GM12878 (cell line): ENCODE data around the gene EDNRB. TPM values are rescaled to one million over a fixed set of nuclear protein-coding genes. Genes with fewer than 3 reads are reported as not detected.
A peak's percentile ranks its signal among the peaks of the same experiment; 100 is the strongest.
"Not testable (repeated sequence)": the region's sequence is repeated elsewhere in the genome, so short reads cannot be mapped to it uniquely, and the experiment has no call there.

ENCODE experiments used
- ATAC-seq: fragments of 200-7000 bp; cut with Tn5 transposase; 3 replicates; pipeline ENCODE4 v1.9.1; 2020; ENCODE audit warnings: mild to moderate bottlenecking, moderate library complexity
- BruUV-seq: library from RNA; stranded (reverse); fragments of 400-500 nt; replicated peaks from 2 replicates; lab custom pipeline; 2021; lab: Mats Ljungman, UMichigan
- CTCF ChIA-PET: fragments of 300-600 bp; sonication (Branson Sonifier 250); formaldehyde crosslinking; extraction: SDS; loops from one replicate; lab custom pipeline; 2021; ENCODE audit warnings: inconsistent platforms; lab: Yijun Ruan, JAX
- POLR2A ChIA-PET: fragments of 350-600 bp; formaldehyde crosslinking; extraction: SDS; loops from one replicate; lab custom pipeline; 2021; ENCODE audit warnings: inconsistent platforms; lab: Charles Lee
- RAD21 ChIA-PET: fragments of 300-600 bp; sonication (Branson Sonifier 250); formaldehyde crosslinking; loops from one replicate; lab custom pipeline; 2023; ENCODE audit warnings: antibody characterized with exemption; ENCODE audit not compliant: unreplicated experiment; lab: Charles Lee
- SMC1A ChIA-PET: fragments of 300-600 bp; sonication (Branson Sonifier 250); formaldehyde crosslinking; loops from one replicate; lab custom pipeline; 2023; ENCODE audit not compliant: unreplicated experiment, uncharacterized antibody; lab: Charles Lee
- DNase-seq: peaks from one replicate; pipeline ENCODE4 v3.0.0-alpha.2; 2011; ENCODE audit warnings: low read depth, low spot score
- FAIRE-seq: peaks from 3 replicates; lab custom pipeline; 2011; peaks lifted over from hg19 to GRCh38; lab: Jason Lieb, UNC
- H2AFZ ChIP-seq: 2 replicates; pipeline ENCODE4 v1.6.0; 2011; ENCODE audit warnings: low read depth, low read length, control low read depth; ENCODE audit not compliant: control insufficient read depth
- H3K27ac ChIP-seq: 2 replicates; pipeline ENCODE4 v1.5.1; 2011; ENCODE audit warnings: control low read depth; ENCODE audit not compliant: control insufficient read depth, insufficient read depth
- H3K27me3 ChIP-seq, 2 experiments: replicated peaks in 1 of 2; 2 replicates each; pipeline versions ENCODE4 v1.6.0 to v1.6.1; 2011; ENCODE audit warnings: low read length in 1 of 2; ENCODE audit not compliant: control insufficient read depth in 2 of 2, insufficient read depth in 2 of 2
- H3K36me3 ChIP-seq, 2 experiments: 2 replicates each; pipeline ENCODE4 v1.5.1; 2011; ENCODE audit warnings: low read length in 1 of 2; ENCODE audit not compliant: control insufficient read depth in 2 of 2, insufficient read depth in 2 of 2
- H3K4me1 ChIP-seq: 2 replicates; pipeline ENCODE4 v1.6.1; 2011; ENCODE audit warnings: mild to moderate bottlenecking, low read length, moderate library complexity, mixed read lengths; ENCODE audit not compliant: control insufficient read depth, insufficient read depth
- H3K4me2 ChIP-seq: 2 replicates; pipeline ENCODE4 v1.6.0; 2011; ENCODE audit warnings: control low read depth; ENCODE audit not compliant: control insufficient read depth, insufficient read depth
- H3K4me3 ChIP-seq: fragments of 200-600 bp; sonication (generic); 2 replicates; pipeline ENCODE4 v1.5.1; 2016
- H3K79me2 ChIP-seq: 2 replicates; pipeline ENCODE4 v1.6.0; 2011; ENCODE audit warnings: low read length; ENCODE audit not compliant: control insufficient read depth, insufficient read depth
- H3K9ac ChIP-seq: 2 replicates; pipeline ENCODE4 v1.8.0; 2011; ENCODE audit warnings: low read length, control low read depth, mixed read lengths; ENCODE audit not compliant: control insufficient read depth, insufficient read depth
- H3K9me3 ChIP-seq: replicated peaks from 3 replicates; pipeline ENCODE4 v1.5.1; 2011; ENCODE audit warnings: mild to moderate bottlenecking, low read length; ENCODE audit not compliant: control insufficient read depth, insufficient read depth
- H4K20me1 ChIP-seq: 2 replicates; pipeline ENCODE4 v1.6.0; 2011; ENCODE audit not compliant: control insufficient read depth, insufficient read depth
- BACH1 ChIP-seq: fragments of 450-650 bp; IDR thresholded peaks from 2 replicates; pipeline ENCODE4 v1.6.1; 2017; ENCODE audit warnings: mild to moderate bottlenecking, borderline replicate concordance
- CEBPB ChIP-seq, 2 experiments: fragments of 150-350 bp in 1 of 2; IDR thresholded peaks; 2 replicates each; pipeline ENCODE4 v1.6.1; 2012 to 2014; ENCODE audit warnings: low read depth in 2 of 2, low read length in 2 of 2, borderline replicate concordance in 1 of 2, inconsistent platforms in 1 of 2
- CREM ChIP-seq: IDR thresholded peaks from 2 replicates; pipeline ENCODE4 v1.6.1; 2014; ENCODE audit warnings: antibody characterized with exemption, low read depth
- EP300 ChIP-seq, 2 experiments: fragments of 150-350 bp in 1 of 2; IDR thresholded peaks; 2 replicates each; pipeline ENCODE4 v1.6.1; 2011 to 2012; ENCODE audit warnings: low read depth in 2 of 2, low read length in 2 of 2, borderline replicate concordance in 1 of 2, improper control_type of control experiment in 1 of 2, inconsistent platforms in 1 of 2; ENCODE audit not compliant: control insufficient read depth in 1 of 2
- HDGF ChIP-seq: fragments of 450-650 bp; IDR thresholded peaks from 2 replicates; pipeline ENCODE4 v1.6.1; 2016; ENCODE audit warnings: antibody characterized with exemption
- LARP7 ChIP-seq: fragments of 450-650 bp; IDR thresholded peaks from 2 replicates; pipeline ENCODE4 v1.6.1; 2017; ENCODE audit warnings: mild to moderate bottlenecking
- RBBP5 ChIP-seq: fragments of 200-600 bp; sonication (generic); conservative IDR thresholded peaks from 2 replicates; pipeline ENCODE4 v1.6.1; 2016
- RFX5 ChIP-seq: IDR thresholded peaks from 2 replicates; pipeline ENCODE4 v1.6.1; 2011; ENCODE audit warnings: low read depth, low read length, improper control_type of control experiment
- SMAD1 ChIP-seq: fragments of 450-650 bp; IDR thresholded peaks from 2 replicates; pipeline ENCODE4 v1.6.1; 2018; ENCODE audit warnings: mild to moderate bottlenecking, low read depth; ENCODE audit not compliant: partially characterized antibody
- ZNF384 ChIP-seq: IDR thresholded peaks from 2 replicates; pipeline ENCODE4 v1.6.1; 2012; ENCODE audit warnings: low read depth, mild to moderate bottlenecking, low read length, improper control_type of control experiment, borderline replicate concordance
- WGBS: methylation state at CpG from one replicate; pipeline ENCODE4 v1.1.6; 2016; ENCODE audit warnings: low lambda C conversion rate; ENCODE audit not compliant: insufficient replicate concordance, insufficient coverage; ENCODE audit errors: missing lambda C conversion rate; 5-methylcytosine and 5-hydroxymethylcytosine counted together
- in situ Hi-C: fragments of 300-500 bp; cut with MboI; formaldehyde crosslinking; loops from 9 replicates; pipeline ENCODE4 v1.14.3; 2018; ENCODE audit warnings: mixed read lengths
- intact Hi-C: fragments of 100-400 bp; cut with micrococcal nuclease; formaldehyde crosslinking; loops from one replicate; pipeline ENCODE4 v1.14.2; 2022; ENCODE audit not compliant: unreplicated experiment
- polyA plus RNA-seq, 11 experiments: library from polyadenylated mRNA; depleted of rRNA in 4 of 11; unstranded in 6 of 11; stranded (reverse) in 5 of 11; fragments of >200 nt; fragmentation: Nextera tagmentation in 4 of 11; fragmentation: Illumina TruSeq in 1 of 11; extraction: Ambion mirVana in 4 of 11; extraction: Trizol in 1 of 11; gene quantifications; 1 replicate in 1 of 11; 2 replicates in 10 of 11; pipeline versions ENCODE4 v1.2.1 to v1.2.3, GENCODE V29; 2011 to 2016; ENCODE audit warnings: inconsistent platforms in 2 of 11, missing spikeins in 2 of 11, low read depth in 1 of 11
- total RNA-seq, 4 experiments: library from RNA; depleted of rRNA in 3 of 4; stranded (reverse); fragments of >200 nt in 3 of 4; fragmentation: Illumina TruSeq in 1 of 4; extraction: Trizol in 1 of 4; gene quantifications; 2 replicates each; pipeline versions ENCODE4 v1.2.1 to v1.2.3, GENCODE V29; 2013 to 2021
- TF ChIP-seq, protein P1 (sequence below): fragments of 450-650 bp; formaldehyde crosslinking; IDR thresholded peaks from 2 replicates; pipeline ENCODE4 v1.5.0; 2022; ENCODE audit warnings: mild to moderate bottlenecking, missing genetic modification characterization
- TF ChIP-seq, protein P2 (sequence below): IDR thresholded peaks from 2 replicates; pipeline ENCODE4 v1.6.1; 2012; ENCODE audit warnings: low read depth, low read length, improper control_type of control experiment
- TF ChIP-seq, protein P3 (sequence below): fragments of 450-650 bp; IDR thresholded peaks from 2 replicates; pipeline ENCODE4 v1.6.1; 2014; ENCODE audit warnings: mild to moderate bottlenecking

The EDNRB gene
- total and polyA plus RNA-seq, 10 of the 15 experiments (the other 5 are each of a cell fraction or from before 2014, with no cell fraction given): not detected

DNA sequence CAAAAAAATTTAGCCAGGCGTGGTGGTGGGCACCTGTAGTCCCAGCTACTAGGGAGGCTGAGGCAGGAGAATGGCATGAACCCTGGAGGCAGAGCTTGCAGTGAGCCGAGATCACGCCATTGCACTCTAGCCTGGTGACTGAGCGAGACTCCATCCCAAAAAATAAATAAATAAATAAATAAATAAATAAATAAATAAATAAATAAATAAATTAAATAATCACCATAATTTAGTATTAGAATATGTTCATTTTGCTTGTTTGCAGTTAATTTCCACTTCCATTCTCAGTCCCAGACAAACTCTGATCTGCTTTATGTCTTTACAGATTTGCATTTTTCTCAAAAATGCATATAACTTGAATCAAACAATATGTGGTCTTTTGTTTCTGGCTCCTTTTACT, 70.6 kb downstream of the EDNRB start:
- H3K4me2 ChIP-seq, CTCF ChIA-PET, H3K4me1 ChIP-seq, intact Hi-C loops, DNase-seq, H3K9me3 ChIP-seq, H3K36me3 ChIP-seq, H3K79me2 ChIP-seq, RAD21 ChIA-PET, H3K27me3 ChIP-seq, H2AFZ ChIP-seq, ATAC-seq, H3K9ac ChIP-seq, H4K20me1 ChIP-seq, POLR2A ChIA-PET, BruUV-seq, FAIRE-seq, in situ Hi-C loops, H3K4me3 ChIP-seq, H3K27ac ChIP-seq, SMC1A ChIA-PET: not testable (repeated sequence)
- 48% methylated on average over 4 of the region's 4 CpGs for WGBS

DNA sequence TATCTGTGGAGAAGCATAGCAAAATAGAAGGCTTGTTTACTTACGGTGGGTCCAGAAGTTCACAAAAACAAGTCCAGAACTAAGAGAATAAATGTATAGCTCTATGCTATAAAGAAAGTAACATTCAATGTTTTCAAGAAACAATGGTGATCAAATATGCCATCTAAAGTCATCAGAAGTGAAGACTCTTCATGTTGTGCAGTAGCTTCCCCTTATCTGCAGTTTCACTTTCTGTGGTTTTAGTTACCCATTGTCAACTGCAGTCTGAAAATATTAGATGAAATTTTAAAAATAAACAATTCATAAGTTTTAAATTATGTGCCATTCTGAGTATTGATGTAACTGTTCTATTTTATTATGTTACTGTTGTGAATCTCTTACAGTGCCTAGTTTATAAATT, 72.5 kb downstream of the EDNRB start:
- RAD21 ChIA-PET: interaction anchor here (1.6 kb wide), 1 partner anchor 275 kb away, joined by 5 read pairs; no protein-coding TSS in a partner anchor
- in situ Hi-C loops: no loop called here
- H3K27ac ChIP-seq: no peak overlapping the region
- POLR2A ChIA-PET: no interaction called here
- ATAC-seq (peak; percentile 80), FAIRE-seq (no peak), DNase-seq (no peak)
- H2AFZ ChIP-seq: no peak overlapping the region
- no peaks in the 10 kb centered on the region for H3K4me1 ChIP-seq
- 32% methylated on average over 1 of the region's 1 CpG for WGBS
- CTCF ChIA-PET: interaction anchor here (1.2 to 2.4 kb wide), 5 partner anchors 10 to 276 kb away, joined by 3 to 8 read pairs (median 3); no protein-coding TSS in a partner anchor
- H3K36me3 ChIP-seq: no peaks in the 10 kb centered on the region
- H4K20me1 ChIP-seq: no peaks in the 10 kb centered on the region
- no peaks in the 10 kb centered on the region for H3K9me3 ChIP-seq
- H3K79me2 ChIP-seq: no peaks in the 10 kb centered on the region
- no TSS peak for BruUV-seq
- no peak overlapping the region for H3K4me3 ChIP-seq
- H3K27me3 ChIP-seq: no peaks in the 10 kb centered on the region
- SMC1A ChIA-PET: interaction anchor here (0.6 to 1.4 kb wide), 6 partner anchors 10 to 70 kb away, joined by 3 to 4 read pairs (median 3); no protein-coding TSS in a partner anchor
- intact Hi-C loops: no loop called here
- H3K4me2 ChIP-seq: no peak overlapping the region
- no peak overlapping the region for H3K9ac ChIP-seq
- TF ChIP-seq, protein P1, sequence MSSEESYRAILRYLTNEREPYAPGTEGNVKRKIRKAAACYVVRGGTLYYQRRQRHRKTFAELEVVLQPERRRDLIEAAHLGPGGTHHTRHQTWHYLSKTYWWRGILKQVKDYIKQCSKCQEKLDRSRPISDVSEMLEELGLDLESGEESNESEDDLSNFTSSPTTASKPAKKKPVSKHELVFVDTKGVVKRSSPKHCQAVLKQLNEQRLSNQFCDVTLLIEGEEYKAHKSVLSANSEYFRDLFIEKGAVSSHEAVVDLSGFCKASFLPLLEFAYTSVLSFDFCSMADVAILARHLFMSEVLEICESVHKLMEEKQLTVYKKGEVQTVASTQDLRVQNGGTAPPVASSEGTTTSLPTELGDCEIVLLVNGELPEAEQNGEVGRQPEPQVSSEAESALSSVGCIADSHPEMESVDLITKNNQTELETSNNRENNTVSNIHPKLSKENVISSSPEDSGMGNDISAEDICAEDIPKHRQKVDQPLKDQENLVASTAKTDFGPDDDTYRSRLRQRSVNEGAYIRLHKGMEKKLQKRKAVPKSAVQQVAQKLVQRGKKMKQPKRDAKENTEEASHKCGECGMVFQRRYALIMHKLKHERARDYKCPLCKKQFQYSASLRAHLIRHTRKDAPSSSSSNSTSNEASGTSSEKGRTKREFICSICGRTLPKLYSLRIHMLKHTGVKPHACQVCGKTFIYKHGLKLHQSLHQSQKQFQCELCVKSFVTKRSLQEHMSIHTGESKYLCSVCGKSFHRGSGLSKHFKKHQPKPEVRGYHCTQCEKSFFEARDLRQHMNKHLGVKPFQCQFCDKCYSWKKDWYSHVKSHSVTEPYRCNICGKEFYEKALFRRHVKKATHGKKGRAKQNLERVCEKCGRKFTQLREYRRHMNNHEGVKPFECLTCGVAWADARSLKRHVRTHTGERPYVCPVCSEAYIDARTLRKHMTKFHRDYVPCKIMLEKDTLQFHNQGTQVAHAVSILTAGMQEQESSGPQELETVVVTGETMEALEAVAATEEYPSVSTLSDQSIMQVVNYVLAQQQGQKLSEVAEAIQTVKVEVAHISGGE (CRISPR knock-in tag): no peak
- TF ChIP-seq CREM: no peak
- no peak for TF ChIP-seq LARP7
- no peak for TF ChIP-seq ZNF384
- TF ChIP-seq, protein P2, sequence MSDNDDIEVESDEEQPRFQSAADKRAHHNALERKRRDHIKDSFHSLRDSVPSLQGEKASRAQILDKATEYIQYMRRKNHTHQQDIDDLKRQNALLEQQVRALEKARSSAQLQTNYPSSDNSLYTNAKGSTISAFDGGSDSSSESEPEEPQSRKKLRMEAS: no peak
- no peak for TF ChIP-seq EP300 (IDR thresholded peaks at IDR 0.05; ENCODE audit: borderline replicate concordance in 1 of 2, control insufficient read depth in 1 of 2, low read depth in 2 of 2, low read length in 2 of 2)
- no peak for TF ChIP-seq SMAD1
- TF ChIP-seq RBBP5: no peak
- TF ChIP-seq, protein P3, sequence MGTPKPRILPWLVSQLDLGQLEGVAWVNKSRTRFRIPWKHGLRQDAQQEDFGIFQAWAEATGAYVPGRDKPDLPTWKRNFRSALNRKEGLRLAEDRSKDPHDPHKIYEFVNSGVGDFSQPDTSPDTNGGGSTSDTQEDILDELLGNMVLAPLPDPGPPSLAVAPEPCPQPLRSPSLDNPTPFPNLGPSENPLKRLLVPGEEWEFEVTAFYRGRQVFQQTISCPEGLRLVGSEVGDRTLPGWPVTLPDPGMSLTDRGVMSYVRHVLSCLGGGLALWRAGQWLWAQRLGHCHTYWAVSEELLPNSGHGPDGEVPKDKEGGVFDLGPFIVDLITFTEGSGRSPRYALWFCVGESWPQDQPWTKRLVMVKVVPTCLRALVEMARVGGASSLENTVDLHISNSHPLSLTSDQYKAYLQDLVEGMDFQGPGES: no peak
- no peak for TF ChIP-seq RFX5
- no peak for TF ChIP-seq CEBPB (IDR thresholded peaks at IDR 0.05; ENCODE audit: borderline replicate concordance in 1 of 2, low read depth in 2 of 2, low read length in 2 of 2)
- no peak for TF ChIP-seq HDGF
- no peak for TF ChIP-seq BACH1
